ENCODE measurements around the gene NPEPPS.

GRCh38 chr17:47643116-47643515, 112.2 kb downstream of the NPEPPS start:
- no peak for TF ChIP-seq SP4 (IDR thresholded peaks at IDR 0.05; ENCODE audit: low read length)
- no peak for TF ChIP-seq GTF2F1 (IDR thresholded peaks at IDR 0.05; ENCODE audit: borderline replicate concordance, low read depth, low read length)

Measured in H1 (cell line).